Tibial artery (tissue), 4 donors: ENCODE results near the gene NPC1L1.

Experiments used
- DNase-seq, 2 donors: peaks; one replicate each; pipeline ENCODE4 v3.0.0-alpha.2; 2019
- H3K27ac ChIP-seq, 2 donors: fragments of 200-600 bp; sonication (generic) in 1 of 2; 1 replicate in 1 of 2; 2 replicates in 1 of 2; pipeline ENCODE4 v1.5.1; 2018 to 2019; ENCODE audit warnings: mild to moderate bottlenecking in 1 of 2
- H3K27me3 ChIP-seq, 2 donors: fragments of 200-600 bp; sonication (generic) in 1 of 2; one replicate each; pipeline versions ENCODE4 v1.5.1 to v1.6.0; 2016 to 2019
- H3K36me3 ChIP-seq, 3 donors: fragments of 200-600 bp; sonication (generic) in 2 of 3; one replicate each; pipeline ENCODE4 v1.5.1; 2016 to 2019; ENCODE audit warnings: mild to moderate bottlenecking in 2 of 3
- H3K4me1 ChIP-seq, 4 donors: fragments of 200-600 bp; sonication (generic) in 2 of 4; 1 replicate in 3 of 4; 2 replicates in 1 of 4; pipeline ENCODE4 v1.5.1; 2016 to 2019
- H3K4me3 ChIP-seq, 2 donors: fragments of 200-600 bp; sonication (generic) in 1 of 2; 1 replicate in 1 of 2; 2 replicates in 1 of 2; pipeline ENCODE4 v1.5.1; 2018 to 2019; ENCODE audit warnings: mild to moderate bottlenecking in 2 of 2
- H3K9me3 ChIP-seq, 3 donors: fragments of 200-600 bp; sonication (generic) in 1 of 3; one replicate each; pipeline ENCODE4 v1.5.1; 2016 to 2019
- CTCF ChIP-seq, 2 experiments: fragments of 200-600 bp in 1 of 2; fragments of 450-650 bp in 1 of 2; IDR thresholded peaks; one replicate each; pipeline ENCODE4 v1.5.1; 2017 to 2019; ENCODE audit warnings: antibody characterized with exemption in 2 of 2, mild to moderate bottlenecking in 1 of 2, moderate library complexity in 1 of 2
- intact Hi-C: fragments of 100-400 bp; cut with DNase I; formaldehyde crosslinking; loops from one replicate; pipeline ENCODE4 v1.15.0; 2023; ENCODE audit warnings: low total_unique reads

The NPC1L1 gene

GRCh38 chr7:44530990-44531389, 10.1 kb downstream of the NPC1L1 start:
- intact Hi-C loops = no loop called here
- no peaks in the 10 kb centered on the region for H3K4me1 ChIP-seq

GRCh38 chr7:44524811-44525388, 16.2 kb downstream of the NPC1L1 start:
- peaks cover 7 to 16% (median 11%) of the 10 kb centered on the region in 3 donors for H3K36me3 ChIP-seq
- no peak for TF ChIP-seq CTCF (IDR thresholded peaks at IDR 0.05)
- H3K27ac ChIP-seq = no peak overlapping the region
- H3K27me3 ChIP-seq = no peaks in the 10 kb centered on the region
- H3K9me3 ChIP-seq = peaks cover 0 to 29% (median 28%) of the 10 kb centered on the region in 3 donors
- DNase-seq = no peak
- H3K4me3 ChIP-seq = no peak overlapping the region
- no peaks in the 10 kb centered on the region for H3K4me1 ChIP-seq
- intact Hi-C loops = no loop called here

More at GRCh38 chr7:44530990-44531389, 10.1 kb downstream of the NPC1L1 start:
- peaks cover 0 to 7% (median 3%) of the 10 kb centered on the region in 3 donors for H3K36me3 ChIP-seq
- no peak for TF ChIP-seq CTCF (IDR thresholded peaks at IDR 0.05)
- DNase-seq = no peak
- no peak overlapping the region for H3K4me3 ChIP-seq
- H3K27ac ChIP-seq = no peak overlapping the region
- H3K9me3 ChIP-seq = peaks cover 0 to 18% (median 11%) of the 10 kb centered on the region in 3 donors
- H3K27me3 ChIP-seq = no peaks in the 10 kb centered on the region

GRCh38 chr7:44522315-44522714, 18.8 kb downstream of the NPC1L1 start:
- no peak for TF ChIP-seq CTCF (IDR thresholded peaks at IDR 0.05)
- intact Hi-C loops = no loop called here
- H3K36me3 ChIP-seq = peaks cover 7 to 16% (median 11%) of the 10 kb centered on the region in 3 donors

DNA sequence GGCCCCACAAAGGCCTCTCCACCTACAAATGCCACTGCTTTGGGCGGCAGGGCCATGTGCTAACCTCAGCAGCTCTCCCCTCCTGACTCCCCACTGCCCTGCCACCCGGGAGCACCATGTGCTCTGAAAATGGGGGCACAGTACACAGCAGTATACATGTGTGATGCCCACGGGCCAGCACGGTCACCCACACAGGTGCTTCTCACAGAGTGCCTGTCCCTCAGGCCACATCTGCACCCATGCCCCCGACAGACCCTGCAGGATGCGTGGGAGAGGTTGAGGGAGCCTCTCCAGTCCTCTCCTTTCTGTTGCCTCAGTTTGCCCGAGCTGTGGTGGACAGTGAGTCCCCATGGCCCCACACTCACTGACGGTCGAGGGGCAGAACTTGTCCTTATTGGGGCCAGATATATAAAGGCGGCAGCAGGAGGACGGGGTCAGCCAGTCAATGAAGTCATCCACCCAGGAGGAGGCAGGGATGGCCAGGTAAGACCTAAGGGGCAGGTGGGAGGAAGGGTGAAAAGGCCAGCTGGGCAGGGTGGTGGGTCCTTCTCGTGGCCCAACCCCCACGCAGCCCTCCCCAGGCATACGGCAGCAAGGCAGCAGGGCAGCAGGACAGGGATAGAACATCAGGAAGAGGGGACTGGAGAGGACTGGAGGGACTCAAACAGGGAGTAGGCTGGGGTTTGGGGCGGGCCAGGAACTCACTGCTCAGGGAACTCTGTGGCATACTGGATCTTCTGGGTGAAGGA, 19.6 kb downstream of the NPC1L1 start:
- Histone ChIP-seq H3K36me3 (peaks cover 7 to 15% (median 13%) of the 10 kb centered on the region in 3 donors), H3K4me1 (no peaks in the 10 kb centered on the region)
- no peak for DNase-seq

More at GRCh38 chr7:44522315-44522714, 18.8 kb downstream of the NPC1L1 start:
- DNase-seq = no peak
- no peak overlapping the region for H3K4me3 ChIP-seq
- H3K9me3 ChIP-seq = peaks cover 0 to 28% (median 24%) of the 10 kb centered on the region in 3 donors
- H3K27me3 ChIP-seq = no peaks in the 10 kb centered on the region
- no peaks in the 10 kb centered on the region for H3K4me1 ChIP-seq
- no peak overlapping the region for H3K27ac ChIP-seq

DNA sequence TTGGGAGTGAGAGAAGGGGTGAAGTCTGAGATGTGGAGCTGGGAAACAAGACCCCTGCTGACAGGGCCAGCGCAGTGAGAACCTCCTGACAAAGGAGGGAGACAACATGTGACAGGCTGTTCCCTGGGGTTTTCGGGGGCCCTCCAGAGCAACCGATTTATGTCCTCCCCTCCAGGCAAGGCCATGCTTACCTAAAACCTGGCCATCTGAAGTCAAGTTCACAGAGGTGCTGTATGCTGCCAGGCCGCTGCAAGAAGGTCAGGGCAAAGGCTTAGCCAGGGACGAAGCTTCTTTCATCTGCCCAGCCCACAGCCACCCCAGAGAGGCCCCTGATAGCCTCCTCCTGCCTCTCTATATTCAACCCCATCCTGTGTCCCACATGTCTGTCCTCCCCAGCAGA, 20.6 kb downstream of the NPC1L1 start:
- peaks cover 0 to 25% (median 7%) of the 10 kb centered on the region in 3 donors for H3K36me3 ChIP-seq
- no peaks in the 10 kb centered on the region for H3K27me3 ChIP-seq
- H3K4me1 ChIP-seq = no peaks in the 10 kb centered on the region
- intact Hi-C loops = no loop called here
- no peak for TF ChIP-seq CTCF (IDR thresholded peaks at IDR 0.05)
- H3K4me3 ChIP-seq = no peak overlapping the region
- H3K27ac ChIP-seq = no peak overlapping the region
- peaks cover 0 to 12% (median 9%) of the 10 kb centered on the region in 3 donors for H3K9me3 ChIP-seq
- DNase-seq = no peak

More for the DNA sequence above, 19.6 kb downstream of the NPC1L1 start:
- H3K27me3 ChIP-seq = no peaks in the 10 kb centered on the region
- peaks cover 0 to 21% (median 16%) of the 10 kb centered on the region in 3 donors for H3K9me3 ChIP-seq
- no peak overlapping the region for H3K4me3 ChIP-seq
- no peak for TF ChIP-seq CTCF (IDR thresholded peaks at IDR 0.05)
- no peak overlapping the region for H3K27ac ChIP-seq
- intact Hi-C loops = no loop called here
